GM12892 (cell line): ENCODE measurements around the gene METTL26. TPM values are rescaled to one million over a fixed set of nuclear protein-coding genes. Genes with fewer than 3 reads are reported as not detected.

Experiments used
- DNase-seq: peaks from one replicate; pipeline ENCODE4 v3.0.0; 2011; ENCODE audit not compliant: insufficient read length
- FAIRE-seq: peaks from 2 replicates; lab custom pipeline; 2011; peaks lifted over from hg19 to GRCh38; lab: Jason Lieb, UNC
- POLR2A ChIP-seq: IDR thresholded peaks from 2 replicates; pipeline ENCODE4 v1.6.1; 2011; ENCODE audit warnings: low read depth, low read length, control low read depth
- POLR2AphosphoS5 ChIP-seq: IDR thresholded peaks from 2 replicates; pipeline ENCODE4 v1.6.1; 2011; ENCODE audit warnings: low read depth, low read length, control low read depth
- TAF1 ChIP-seq: IDR thresholded peaks from 2 replicates; pipeline ENCODE4 v1.6.1; 2011; ENCODE audit warnings: low read depth, mild to moderate bottlenecking, control low read depth, low read length, borderline replicate concordance
- polyA plus RNA-seq: library from polyadenylated mRNA; unstranded; fragments of >200 nt; gene quantifications from one replicate; pipeline ENCODE4 v1.2.1, GENCODE V29; 2012; ENCODE audit warnings: missing spikeins, inconsistent platforms; ENCODE audit not compliant: missing spikeins

METTL26 gene
- 44.1 TPM for polyA plus RNA-seq

DNA sequence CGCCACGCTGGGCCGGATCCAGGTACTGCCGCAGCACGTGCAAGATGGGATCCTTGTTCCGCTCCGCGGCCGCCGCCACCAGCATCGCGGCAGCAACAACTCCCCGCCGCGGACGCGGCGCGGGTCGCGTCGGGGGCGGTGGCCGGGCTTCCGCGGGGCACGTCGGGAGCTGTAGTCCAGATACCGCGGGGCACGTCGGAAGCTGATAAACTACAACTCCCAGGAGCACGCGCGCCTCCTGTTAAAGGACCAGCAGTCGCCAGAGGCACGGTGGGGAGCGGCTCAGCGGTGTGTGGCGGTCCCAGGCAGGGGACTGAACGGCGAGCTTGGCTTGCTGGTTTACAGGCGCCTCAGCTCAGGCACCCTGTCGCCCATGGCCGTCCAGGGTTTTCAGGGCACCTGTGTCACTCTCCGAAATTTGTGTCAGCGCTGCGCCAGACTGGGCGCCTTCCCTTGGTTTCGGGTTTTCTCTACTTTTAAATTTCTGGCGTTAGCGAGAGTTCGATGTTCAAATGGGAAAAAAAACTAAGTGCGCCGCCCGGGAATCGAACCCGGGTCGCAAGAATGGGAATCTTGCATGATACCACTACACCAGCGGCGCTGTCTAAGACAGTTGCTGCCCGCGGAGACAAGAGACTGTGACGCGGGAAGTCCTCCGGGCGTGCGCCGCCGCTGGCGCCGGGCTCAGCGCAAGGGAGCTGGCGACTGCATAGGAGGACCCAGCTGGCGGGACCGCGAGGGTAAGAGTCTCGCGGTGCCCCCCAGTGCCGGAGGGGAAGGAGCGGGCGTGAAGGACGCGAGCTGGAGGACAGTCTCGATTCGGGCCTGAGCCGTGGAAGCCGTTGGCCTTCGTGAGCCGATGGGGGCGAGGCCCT is at the start of gene METTL26:
METTL26 (minus strand) TSS at position 100 of the 875 bp plus-strand sequence; CDS start at position 85, 15 bp downstream.
- TF ChIP-seq TAF1 (no peak; the same call in 1 of the 2 replicates), POLR2AphosphoS5 (peak; percentile 39; the same call in 1 of the 2 replicates), POLR2A (peak; percentile 68)
- peak; percentile 99 for DNase-seq
- FAIRE-seq = peak; percentile 99

DNA sequence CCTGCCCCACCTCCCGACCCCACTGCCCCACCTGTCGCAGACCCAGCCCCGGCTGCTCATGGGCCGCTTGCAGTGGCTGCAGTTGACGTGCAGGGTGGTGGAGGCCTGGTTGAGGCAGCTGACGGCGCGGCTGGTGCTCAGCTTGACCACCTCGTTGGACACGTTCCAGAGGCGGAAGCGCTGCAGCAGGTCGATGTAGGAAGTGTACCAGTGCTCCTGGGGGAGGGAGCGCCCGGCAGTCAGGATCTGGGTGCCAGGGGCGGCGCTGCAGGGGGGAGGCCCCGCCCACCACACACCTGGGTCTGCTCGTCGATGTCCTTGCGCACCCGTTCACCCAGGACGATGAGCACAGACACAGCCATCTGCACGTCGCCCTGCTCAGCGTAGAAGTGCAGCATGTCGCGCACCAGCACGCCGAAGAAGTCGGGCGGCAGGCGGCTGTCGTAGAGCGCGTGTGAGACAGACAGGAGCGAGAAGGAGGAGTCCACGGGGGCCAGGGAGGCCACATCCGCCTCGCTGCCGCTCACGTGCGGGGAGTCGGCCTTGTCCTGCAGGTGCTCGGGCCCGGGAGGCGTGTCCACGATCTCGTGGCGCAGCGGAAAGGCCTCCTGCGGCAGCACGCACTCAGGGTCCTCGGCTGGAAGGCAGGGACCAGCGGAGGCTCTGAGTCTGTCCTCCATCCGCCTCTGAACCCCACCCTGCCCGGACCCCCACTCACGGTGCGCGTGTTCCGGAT is 49.0 kb upstream of the METTL26 start:
- TF ChIP-seq POLR2A (no peak), TAF1 (no peak), POLR2AphosphoS5 (no peak)
- no peak for DNase-seq
- FAIRE-seq = no peak

DNA sequence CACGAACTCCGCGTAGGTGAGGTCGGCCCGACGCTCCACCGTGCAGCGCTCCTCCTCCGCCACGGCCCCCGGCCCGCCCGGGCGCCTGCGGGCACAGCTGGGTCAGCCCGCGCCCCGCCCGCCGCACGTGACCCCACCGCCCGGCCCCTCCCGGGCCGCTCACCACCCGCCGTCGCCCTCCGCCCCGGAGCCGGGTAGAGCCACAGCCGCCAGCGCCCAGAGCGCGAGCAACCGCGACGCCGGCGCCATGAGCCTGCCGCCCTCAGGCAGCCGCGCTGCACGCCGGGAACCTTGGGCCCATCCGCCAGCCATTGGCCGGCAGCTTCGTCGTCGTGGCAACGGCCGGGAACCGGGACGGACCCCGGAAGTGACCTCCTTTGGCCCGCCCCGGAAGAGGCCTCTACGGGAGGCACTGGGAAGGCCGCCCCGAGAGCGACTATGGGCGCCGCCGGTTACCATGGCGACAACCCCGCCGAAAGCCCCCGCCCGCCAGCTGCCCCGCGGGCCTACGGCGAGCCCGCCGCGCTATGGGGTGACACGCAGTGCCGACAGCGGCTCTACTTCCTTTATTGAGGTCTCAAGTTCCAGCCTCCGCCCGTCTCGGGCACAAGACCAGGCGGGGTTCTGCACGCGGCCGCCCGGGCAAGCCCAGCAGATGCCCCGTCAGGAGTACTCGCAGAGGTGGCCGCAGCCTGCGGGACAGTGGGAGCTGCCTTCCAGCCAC is 48.1 kb upstream of the METTL26 start, which contains the start of gene JMJD8:
JMJD8 (minus strand) TSS at position 264 of the 724 bp plus-strand sequence; CDS start at position 249, 15 bp downstream.
- FAIRE-seq (peak; percentile 97), DNase-seq (peak; percentile 100)
- TF ChIP-seq POLR2AphosphoS5 (peak; percentile 90), TAF1 (peak; percentile 85), POLR2A (peak; percentile 97)

DNA sequence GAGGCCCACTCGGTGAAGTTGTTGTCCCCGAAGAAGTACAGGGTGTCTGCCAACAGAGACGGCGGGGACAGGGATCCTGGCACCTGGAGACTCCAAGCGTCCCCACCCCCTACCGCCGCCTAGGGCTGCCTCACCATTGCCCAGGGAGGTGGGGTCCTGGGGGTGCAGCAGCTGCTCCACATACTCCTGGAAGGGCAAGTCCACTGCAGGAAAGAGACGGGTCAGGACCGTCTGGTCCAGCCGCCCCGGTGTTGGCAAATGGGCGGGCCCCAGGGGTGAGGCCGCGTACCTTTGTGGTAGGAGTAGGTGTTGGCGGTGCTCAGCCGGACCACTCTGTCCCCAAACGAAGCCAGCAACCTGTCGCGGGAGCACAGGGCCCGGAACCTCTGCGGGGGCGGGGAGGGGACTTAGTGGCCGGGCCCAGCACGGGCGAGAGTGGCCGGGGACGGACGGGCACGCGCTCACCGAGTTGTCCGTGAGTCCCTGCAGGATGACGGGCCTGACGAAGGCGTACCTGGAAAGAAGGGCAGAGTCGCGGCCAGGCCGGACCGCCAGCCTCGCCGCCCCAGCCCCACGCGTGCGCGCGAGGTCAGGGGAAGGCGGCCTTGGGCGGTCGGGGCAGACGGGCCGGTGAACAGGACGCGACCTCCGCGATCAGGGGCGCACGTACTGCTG is 47.4 kb upstream of the METTL26 start:
- DNase-seq (no peak), FAIRE-seq (no peak)
- TF ChIP-seq POLR2A (no peak), POLR2AphosphoS5 (no peak), TAF1 (no peak)

DNA sequence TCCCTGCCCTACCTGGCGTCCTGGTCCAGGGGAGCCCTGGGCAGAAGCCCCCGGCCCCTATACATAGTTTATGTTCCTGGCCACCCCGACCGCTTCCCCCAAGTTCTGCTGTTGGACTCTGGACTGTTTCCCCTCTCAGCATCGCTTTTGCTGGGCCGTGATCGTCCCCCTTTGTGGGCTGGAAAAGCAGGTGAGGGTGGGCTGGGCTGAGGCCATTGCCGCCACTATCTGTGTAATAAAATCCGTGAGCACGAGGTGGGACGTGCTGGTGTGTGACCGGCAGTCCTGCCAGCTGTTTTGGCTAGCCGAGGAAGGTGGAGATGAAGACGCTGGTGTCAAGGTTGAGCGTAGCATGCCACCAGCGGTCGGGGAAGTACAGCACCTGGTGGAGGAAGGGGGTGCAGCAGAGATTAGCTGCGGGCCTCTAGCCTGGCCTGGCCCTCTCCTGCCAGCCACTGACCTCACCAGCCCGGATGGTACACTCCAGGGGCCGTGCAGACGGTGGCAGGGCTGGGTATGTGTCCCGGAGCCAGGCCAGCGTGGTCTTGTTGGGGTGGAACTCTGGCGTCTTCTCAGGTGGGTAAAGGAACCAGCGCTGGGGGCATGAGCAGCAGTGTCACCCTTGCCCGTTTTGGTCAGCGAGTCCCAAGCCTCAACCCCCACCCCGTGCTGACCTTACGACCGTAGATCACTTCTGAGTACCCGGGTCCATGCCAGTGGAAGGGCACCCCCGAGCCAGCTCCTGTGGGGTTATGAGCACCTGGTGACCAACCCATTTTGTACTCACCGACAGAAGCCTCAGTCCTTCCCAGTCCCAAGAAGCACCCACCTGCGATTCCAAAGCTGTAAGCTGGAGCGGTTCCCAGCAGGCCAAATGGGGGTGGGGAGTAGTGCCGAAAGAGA is 46.6 kb upstream of the METTL26 start:
- DNase-seq (no peak), FAIRE-seq (no peak)
- no peak for TF ChIP-seq POLR2AphosphoS5
- no peak for TF ChIP-seq TAF1
- no peak for TF ChIP-seq POLR2A

DNA sequence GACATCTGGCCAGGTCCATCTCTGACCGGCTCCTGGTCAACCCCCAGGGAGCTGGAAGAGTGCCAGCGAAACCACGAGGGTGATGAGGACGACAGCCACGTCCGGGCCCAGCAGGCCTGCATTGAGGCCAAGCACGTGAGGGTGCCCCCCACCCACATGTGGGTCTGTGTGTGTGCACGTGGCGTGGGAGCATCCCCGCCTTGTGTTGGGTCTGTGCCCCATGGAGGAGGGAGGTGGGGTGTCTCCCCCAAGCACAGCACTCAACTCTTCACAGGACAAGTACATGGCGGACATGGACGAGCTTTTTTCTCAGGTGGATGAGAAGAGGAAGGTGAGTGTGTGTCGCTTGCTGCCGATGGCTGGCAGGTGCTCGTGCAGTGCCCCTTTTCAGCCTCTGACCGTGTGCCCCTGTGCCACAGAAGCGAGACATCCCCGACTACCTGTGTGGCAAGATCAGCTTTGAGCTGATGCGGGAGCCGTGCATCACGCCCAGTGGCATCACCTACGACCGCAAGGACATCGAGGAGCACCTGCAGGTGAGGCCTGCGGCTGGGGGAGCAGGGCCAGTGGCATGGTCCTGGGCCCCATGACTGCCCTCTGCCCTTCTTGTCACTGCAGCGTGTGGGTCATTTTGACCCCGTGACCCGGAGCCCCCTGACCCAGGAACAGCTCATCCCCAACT is 45.8 kb upstream of the METTL26 start:
- FAIRE-seq = no peak
- no peak for DNase-seq
- TF ChIP-seq POLR2AphosphoS5 = peak; percentile 60; the same call in 1 of the 2 replicates
- TF ChIP-seq POLR2A = no peak

DNA sequence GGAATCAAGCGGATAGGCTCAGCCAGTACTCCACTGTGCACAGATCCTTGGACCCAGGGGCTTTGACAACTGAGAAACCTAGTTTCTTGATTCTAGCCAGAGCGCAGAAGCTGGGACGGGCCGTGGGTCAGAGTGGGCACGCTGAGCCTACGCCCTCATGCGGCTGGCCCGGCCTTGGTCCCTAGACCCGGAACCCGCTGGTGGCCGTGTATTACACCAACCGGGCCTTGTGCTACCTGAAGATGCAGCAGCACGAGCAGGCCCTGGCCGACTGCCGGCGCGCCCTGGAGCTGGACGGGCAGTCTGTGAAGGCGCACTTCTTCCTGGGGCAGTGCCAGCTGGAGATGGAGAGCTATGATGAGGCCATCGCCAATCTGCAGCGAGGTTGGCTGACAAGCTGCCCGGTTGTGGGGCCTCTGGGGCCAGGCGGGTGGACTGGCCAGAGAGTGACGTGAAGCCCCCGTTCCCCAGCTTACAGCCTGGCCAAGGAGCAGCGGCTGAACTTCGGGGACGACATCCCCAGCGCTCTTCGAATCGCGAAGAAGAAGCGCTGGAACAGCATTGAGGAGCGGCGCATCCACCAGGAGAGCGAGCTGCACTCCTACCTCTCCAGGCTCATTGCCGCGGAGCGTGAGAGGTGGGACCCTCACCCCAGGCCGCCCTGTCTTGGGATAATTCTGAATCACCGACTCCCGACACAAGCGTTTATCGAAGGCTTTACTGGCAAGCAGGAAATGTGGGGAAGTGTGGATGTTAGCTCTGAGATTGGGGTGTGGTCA is 45.1 kb upstream of the METTL26 start:
- DNase-seq = no peak
- TF ChIP-seq POLR2AphosphoS5 (no peak; the same call in 1 of the 2 replicates), POLR2A (no peak), TAF1 (no peak)
- FAIRE-seq = peak; percentile 75

DNA sequence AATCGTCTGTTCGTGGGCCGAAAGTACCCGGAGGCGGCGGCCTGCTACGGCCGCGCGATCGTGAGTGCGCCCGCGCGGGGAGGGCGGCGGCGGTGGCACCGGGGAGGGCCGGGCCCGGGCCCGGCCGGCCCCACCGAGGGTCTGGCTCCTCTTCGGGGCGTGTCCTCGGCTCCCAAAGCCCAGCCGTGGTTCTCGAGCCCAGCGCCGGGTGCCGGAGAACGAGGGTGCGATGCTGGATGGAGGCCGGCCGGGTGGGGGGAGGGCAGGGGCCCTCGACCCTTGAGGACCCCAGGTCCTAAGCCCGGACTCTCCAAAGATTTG is 44.5 kb upstream of the METTL26 start:
- no peak for DNase-seq
- no peak for TF ChIP-seq POLR2AphosphoS5
- no peak for TF ChIP-seq POLR2A
- TF ChIP-seq TAF1 = no peak
- FAIRE-seq = no peak
